DMS 273 (cell line): ENCODE measurements around the gene VAV2.
"Not testable (repeated sequence)": the region's sequence is repeated elsewhere in the genome, so short reads cannot be mapped to it uniquely, and the experiment has no call there.

ENCODE experiments used
- DNase-seq: peaks from one replicate; lab custom pipeline; 2025; ENCODE audit not compliant: unreplicated experiment; lab: John Stamatoyannopoulos, UW

The VAV2 gene

GRCh38 chr9:133775291-133775690 lies 216.8 kb downstream of the VAV2 start:
- no peak for DNase-seq

- no peak for DNase-seq
Measured at GRCh38 chr9:133774799-133775198, 217.3 kb downstream of the VAV2 start.

DNA sequence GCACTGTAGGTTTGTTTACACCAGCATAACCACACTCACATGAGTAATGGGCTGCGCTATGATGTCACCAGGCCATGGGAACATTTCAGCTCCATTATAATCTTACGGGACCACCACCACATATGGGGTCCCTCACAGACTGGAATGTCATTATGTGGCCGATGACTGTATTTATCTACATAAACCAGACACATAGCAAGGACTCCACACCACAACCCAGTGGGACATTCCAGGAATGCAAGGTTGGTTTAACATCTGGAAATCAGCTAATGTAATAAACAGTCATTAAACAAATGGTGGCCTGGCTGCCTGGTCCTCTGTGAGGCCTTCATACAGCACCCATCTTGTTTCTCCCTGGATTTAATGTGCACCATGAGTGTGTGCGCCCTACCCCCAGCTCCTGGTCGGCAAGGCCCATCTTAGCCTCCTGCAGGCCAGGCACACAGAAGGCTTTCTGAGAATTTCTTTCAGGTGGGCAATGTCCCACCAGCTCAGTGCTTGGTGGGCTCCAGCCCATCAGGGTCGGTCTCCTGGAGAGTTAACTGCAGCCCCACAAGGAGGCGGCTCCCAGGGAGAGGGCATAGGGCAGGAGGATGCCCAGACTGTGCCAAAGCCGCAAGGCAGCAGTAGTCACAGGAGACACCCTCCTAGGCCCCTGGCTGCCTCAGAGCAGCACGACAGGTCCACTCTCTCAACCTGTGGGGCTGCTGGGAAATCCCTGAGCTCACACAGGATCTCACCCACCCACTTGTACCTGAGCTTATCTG lies 218.1 kb downstream of the VAV2 start:
- no peak for DNase-seq

DNA sequence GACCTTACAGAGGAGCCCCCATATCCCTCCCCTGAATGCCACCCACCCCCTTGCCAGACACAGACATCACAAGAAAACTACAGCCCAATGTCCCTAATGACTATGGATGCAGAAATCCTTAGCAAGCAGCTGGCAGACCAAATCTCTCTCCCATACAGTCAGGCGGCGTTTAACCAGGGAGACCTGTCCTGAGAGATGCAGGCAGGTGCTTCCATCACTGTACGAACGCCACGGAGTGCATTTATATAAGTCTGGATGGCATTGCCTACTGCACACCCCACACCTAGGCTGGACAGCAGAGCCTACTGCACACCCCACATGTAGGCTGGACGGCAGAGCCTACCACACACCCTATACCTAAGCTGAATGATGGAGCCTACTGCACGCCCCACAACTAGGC lies 219.5 kb downstream of the VAV2 start:
- no peak for DNase-seq

GRCh38 chr9:133771486-133772482 lies 220.3 kb downstream of the VAV2 start:
- no peak for DNase-seq

DNA sequence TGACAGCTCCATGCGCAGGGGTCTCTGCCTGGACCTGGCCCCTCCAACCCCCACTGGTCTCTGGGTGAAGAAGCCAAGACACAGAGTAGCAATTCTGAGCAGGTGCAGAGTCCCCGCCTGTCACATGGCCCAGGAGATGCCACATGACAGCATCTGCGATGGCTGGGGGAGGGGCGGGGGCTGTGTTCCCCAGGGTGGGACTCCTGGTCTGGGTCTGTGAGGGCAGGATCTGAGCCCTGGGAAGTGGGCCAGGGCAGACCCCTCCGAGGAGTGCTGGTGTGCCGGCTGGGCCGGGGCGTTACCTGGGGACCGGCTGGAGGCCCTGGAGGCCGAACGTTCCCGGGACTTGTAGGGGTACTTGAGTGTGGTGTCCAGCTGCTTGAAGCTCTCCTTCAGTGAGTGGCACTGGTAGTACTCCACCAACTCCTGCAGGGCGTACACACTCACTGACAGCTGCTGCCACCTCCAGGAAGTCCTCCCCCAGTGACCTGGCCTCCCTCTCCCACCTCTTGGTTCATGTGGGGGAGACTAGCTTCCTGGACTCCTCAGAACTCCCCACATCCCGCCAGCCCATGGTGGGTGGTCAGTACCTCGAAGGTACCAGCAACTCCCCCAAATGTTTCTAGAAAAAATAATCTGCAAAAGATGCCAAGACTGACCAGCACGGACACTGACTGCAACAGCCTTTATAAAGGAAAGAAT lies 221.9 kb downstream of the VAV2 start:
- DNase-seq, result no peak

GRCh38 chr9:133769511-133770075 lies 222.5 kb downstream of the VAV2 start:
- no peak for DNase-seq

GRCh38 chr9:133768859-133769510 lies 223.1 kb downstream of the VAV2 start:
- DNase-seq, result peak; percentile 30

DNA sequence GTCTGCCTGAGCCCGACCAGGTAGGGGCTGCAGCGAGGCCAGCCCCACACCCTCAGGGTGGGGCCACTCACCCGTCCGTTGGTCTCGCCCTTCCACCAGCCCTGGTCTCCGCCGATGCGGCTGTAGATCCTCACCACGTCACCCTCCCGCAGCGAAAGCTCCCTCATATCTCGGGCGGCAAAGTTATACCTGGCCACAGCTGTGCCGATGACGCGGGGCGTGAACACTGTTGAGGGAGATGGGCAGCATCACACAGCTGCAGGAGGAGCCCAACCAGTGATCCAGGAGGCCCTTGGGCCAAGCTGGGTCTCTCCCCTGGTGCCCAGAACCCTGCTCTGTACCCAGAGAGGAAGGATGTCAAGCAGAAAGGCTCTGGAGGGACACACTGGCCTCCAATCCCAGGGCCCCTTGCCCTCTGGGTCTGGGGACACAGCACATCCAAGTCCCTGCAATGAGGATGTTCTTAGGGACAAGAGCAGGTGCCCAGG lies 223.7 kb downstream of the VAV2 start:
- DNase-seq, result no peak

DNA sequence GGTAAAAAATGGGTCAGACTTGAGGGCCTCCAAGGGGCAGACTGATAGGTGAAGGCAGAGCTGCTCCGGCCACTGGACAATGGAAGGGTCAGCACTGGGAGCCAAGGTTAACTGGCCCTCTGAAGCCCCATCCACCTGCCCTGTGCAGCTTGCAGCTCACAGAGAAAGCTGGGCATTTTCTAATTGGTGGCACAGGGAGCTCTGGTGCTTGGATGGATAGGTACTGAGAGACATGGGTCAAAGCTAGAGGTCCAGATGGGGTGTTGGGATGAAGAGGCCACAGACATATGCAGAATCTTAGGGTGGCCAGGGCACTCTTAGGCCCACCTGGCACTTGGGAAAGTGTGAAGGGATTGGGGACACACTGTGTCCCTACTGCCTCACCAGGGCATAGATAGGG lies 224.5 kb downstream of the VAV2 start:
- no peak for DNase-seq

- DNase-seq, result no peak
Measured at GRCh38 chr9:133767008-133767407, 225.1 kb downstream of the VAV2 start.

- DNase-seq, result not testable (repeated sequence)
Measured at GRCh38 chr9:133766234-133766633, 225.9 kb downstream of the VAV2 start.

DNA sequence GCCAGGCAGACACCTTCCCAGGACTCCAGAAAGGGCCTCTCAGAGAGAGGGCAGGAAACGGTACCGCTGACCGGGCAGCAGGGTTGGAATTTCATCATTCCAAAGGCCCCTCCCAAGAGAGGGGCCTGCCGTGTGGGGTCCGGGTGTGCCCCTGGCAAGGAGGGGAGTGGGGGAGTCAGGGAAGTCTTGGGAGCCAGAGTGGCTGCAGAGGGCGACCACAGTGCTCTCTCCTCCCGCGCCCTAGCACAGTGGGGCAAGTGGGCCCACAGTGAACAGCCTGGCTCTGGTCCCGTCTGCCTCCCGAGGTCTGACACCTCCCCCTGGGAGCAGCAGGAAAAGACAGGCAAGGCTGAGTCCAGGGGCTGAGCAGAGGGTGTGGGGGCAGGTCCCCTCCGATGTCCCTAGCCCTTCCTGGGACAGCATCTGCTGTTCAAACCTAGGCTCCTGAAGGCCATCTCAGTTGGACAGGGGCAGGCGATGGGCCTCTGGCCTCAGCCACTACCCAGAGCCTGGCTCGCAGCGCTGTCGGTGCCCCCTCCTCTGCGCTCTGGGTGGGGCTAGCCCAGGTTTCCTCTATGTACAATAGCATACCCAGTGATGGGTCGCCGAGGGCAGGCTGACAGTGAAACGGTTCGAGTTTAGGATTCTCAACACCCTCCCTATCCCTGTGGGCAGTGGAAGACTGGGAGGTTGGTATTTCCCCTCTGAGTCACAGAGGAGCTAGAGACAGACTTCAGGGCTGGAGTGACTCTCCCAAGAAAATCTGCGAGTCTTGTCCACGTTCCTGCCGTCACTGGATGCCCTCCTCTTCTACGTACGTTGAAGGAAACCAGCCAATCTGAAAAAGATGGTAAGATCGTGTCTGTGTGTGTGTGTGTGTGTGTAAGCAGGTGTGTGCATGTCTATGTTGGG lies 228.6 kb downstream of the VAV2 start:
- DNase-seq, result no peak

GRCh38 chr9:133762488-133763271 lies 229.4 kb downstream of the VAV2 start:
- DNase-seq, result no peak

- no peak for DNase-seq
Measured at GRCh38 chr9:133761641-133762248, 230.4 kb downstream of the VAV2 start.

- no peak for DNase-seq
Measured at GRCh38 chr9:133760713-133761290, 231.3 kb downstream of the VAV2 start.

GRCh38 chr9:133759946-133760345 lies 232.2 kb downstream of the VAV2 start:
- DNase-seq, result no peak
